ENCODE measurements around the gene ZMYND15.

Gene ZMYND15

DNA sequence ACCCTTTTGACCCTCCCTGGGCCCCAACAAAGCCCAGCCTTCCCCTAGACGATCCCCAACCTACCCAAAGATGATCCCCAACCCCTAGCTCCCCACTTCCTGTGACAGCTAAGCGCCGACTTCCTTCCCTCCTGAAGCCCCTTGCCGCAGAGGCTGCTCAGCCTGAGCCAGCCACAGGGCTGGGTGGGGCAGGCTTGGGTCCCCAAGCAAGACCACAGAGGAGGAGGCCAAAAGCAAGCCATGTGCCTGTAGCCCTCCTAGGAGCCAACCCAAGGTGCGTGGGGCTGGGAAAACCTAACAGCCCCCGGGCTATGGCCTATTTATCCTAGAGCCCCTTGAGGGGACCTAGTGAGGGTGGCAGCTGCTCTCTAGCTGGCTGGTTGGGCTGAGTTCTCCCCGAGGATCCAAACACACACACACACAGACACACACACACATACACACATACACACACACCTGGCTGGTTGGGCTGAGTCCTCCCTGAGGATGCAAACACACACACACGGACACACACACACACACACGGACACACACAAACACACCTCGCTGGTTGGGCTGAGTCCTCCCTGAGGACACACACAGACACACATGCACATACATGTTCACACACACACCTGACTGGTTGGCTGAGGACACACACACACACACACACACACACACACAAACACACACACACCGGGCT is 24.4 kb upstream of the ZMYND15 start:
- DNase-seq, result no peak

- DNase-seq, result no peak
Measured at GRCh38 chr17:4716081-4716480, 23.6 kb upstream of the ZMYND15 start.

- no peak for DNase-seq
Measured at GRCh38 chr17:4717791-4718190, 21.8 kb upstream of the ZMYND15 start.

GRCh38 chr17:4718276-4718675 is 21.4 kb upstream of the ZMYND15 start:
- DNase-seq, result no peak

DNA sequence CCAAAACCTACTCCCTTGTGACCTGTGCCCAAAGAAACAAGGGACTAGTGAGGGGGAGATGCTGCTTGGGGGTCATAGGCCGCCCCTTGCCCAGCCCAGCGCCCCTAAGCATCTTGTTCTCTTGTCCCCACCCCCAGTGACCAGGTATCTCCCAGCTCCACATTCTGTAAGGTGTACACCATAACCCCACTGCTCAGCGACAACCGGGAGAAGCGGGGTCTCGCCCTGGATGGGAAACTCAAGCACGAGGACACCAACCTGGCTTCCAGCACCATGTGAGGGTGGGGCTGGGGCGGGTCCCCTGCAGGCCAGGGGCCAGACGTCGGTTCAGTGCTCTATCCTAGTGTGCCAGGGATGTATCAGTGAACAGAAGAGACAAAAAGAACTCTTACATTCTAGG is 20.5 kb upstream of the ZMYND15 start:
- no peak for DNase-seq

GRCh38 chr17:4719684-4720221 is 19.9 kb upstream of the ZMYND15 start:
- no peak for DNase-seq

DNA sequence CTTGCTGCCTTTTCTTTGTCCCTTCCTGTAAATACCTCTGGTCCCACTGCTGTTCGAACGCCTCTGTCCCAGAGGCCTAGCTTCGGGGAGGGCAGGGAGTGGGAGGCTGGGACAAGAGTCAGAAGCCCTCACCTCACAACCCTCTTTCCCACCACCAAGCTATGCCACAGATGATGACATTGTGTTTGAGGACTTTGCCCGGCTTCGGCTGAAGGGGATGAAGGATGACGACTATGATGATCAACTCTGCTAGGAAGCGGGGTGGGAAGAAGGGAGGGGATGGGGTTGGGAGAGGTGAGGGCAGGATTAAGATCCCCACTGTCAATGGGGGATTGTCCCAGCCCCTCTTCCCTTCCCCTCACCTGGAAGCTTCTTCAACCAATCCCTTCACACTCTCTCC is 18.8 kb upstream of the ZMYND15 start:
- DNase-seq, result no peak

DNA sequence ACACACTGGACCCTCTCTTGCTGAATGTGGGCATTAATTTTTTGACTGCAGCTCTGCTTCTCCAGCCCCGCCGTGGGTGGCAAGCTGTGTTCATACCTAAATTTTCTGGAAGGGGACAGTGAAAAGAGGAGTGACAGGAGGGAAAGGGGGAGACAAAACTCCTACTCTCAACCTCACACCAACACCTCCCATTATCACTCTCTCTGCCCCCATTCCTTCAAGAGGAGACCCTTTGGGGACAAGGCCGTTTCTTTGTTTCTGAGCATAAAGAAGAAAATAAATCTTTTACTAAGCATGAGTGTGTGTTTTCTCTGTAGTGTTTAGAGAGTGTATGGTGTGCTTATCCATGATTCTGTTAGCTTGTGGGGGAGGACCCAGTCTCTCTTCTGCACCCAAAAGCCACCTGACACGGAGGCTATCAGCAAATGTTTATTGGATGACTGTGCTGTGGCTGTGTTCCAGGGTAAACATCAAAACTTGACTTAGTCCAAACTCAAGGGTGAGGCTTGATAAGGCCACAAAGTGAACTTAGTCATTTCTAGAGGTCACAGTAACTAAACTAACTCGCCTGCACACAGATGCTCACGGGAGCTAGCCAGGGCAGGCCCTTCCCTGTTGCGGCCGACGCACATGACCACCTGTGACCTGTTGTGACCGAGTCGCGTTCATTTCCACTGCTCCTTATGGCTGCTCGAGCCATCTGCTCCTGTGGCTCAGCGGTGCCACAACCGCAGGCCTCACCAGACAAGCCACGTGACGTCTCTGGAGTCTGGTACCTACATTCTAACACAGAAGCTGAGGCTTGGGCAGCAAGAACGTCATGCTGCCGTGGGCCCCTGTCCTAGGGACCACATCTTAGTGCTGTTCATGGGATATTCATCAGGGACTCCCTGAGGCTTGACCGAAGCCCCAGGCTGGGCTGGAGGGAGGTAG is 18.2 kb upstream of the ZMYND15 start:
- no peak for DNase-seq

- no peak for DNase-seq
Measured at GRCh38 chr17:4722678-4723240, 16.9 kb upstream of the ZMYND15 start.

GRCh38 chr17:4724650-4725049 is 15.0 kb upstream of the ZMYND15 start:
- no peak for DNase-seq

- peak; percentile 72 to 92 (median 86) for DNase-seq
Measured at GRCh38 chr17:4725646-4726310, 13.9 kb upstream of the ZMYND15 start.

- peak; percentile 70 to 86 (median 73) for DNase-seq
Measured at GRCh38 chr17:4728124-4728523, 11.5 kb upstream of the ZMYND15 start.

DNA sequence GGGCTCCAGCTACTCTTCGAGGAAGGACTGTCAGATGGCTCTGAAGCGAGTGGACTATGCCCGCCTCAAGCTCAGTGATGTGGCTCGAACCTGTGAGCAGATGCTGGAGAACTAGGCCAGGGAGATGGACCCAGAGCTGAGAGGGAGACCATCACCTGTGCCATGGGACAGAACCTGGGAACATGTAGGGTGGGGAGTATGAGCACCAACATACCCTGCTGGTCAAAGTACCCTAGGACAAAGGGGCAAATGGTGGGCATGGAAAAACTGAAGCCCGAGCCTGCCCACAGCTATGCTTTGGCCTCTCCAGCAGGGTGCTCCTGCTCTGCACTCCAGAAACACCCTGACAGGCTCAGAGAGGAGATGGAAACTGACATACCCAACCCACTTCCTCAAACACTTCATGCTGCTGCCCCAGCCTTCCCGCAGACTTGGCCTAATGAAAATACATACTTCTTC is 6.5 kb upstream of the ZMYND15 start:
- DNase-seq, result peak; percentile 91 to 95 (median 92)

DNA sequence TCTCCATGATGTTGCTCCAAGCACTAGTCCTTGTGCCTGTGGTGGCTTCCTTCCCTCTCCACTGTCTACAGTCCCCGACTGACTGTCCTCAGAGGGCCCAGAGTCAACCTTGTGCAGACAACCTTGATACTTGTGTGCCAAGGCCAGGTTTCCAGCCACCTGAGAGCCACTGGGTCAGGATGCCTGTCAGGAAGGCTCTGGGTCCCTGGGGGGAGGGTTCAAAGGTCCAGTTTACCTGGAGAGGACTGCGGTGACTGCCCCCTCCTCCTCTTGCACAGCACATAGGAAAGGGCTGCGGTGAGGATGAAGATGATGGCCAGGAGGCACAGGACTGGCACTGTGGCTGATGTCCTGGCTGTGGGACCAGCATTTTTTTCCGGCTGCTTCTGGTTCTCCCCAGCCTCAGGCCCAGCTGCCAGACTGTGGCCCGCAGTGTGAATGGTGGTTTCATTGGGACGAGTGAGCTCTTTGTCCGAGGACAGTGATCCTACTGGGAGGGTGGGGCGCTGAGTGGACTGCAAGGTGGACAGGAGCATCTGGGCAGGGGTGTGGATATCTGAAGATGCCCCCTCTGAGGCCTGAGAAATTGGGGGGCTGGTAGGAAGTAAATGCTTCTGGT is 4.7 kb upstream of the ZMYND15 start:
- DNase-seq, result no peak

DNA sequence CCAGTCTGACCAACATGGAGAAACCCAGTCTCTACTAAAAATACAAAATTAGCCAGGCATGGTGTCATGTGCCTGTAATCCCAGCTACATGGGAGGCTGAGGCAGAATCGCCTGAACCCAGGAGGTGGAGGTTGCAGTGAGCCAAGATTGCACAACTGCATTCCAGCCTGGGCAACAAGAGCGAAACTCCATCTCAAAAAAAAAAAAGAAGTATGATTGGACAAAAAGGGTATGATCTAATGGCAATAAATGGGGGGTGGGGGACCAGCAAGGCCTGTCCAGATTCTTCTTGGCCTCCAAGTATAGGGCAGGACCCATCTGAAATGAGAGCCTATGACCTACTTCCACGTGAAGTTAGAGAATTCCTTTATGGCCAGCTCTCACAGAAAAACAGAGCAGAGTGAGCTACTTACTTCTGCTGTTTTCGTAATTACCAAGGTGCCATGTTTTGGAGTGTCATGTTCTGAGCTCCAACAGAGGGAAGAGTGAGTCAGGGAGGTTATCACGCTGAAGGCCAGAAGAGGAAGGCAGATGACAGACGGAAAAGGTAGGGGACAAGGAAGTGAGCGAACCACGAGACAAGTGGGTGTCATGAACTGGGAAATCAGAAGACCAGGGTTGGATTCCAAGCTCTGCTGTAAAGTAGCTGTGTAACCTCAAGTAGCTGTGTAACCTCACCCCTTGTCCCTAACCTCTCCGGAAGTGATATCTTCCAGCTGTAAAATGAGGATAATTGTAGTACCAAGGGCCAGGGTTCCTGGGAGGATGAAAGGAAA is 3.6 kb upstream of the ZMYND15 start:
- peak; percentile 89 to 93 (median 91) for DNase-seq

DNA sequence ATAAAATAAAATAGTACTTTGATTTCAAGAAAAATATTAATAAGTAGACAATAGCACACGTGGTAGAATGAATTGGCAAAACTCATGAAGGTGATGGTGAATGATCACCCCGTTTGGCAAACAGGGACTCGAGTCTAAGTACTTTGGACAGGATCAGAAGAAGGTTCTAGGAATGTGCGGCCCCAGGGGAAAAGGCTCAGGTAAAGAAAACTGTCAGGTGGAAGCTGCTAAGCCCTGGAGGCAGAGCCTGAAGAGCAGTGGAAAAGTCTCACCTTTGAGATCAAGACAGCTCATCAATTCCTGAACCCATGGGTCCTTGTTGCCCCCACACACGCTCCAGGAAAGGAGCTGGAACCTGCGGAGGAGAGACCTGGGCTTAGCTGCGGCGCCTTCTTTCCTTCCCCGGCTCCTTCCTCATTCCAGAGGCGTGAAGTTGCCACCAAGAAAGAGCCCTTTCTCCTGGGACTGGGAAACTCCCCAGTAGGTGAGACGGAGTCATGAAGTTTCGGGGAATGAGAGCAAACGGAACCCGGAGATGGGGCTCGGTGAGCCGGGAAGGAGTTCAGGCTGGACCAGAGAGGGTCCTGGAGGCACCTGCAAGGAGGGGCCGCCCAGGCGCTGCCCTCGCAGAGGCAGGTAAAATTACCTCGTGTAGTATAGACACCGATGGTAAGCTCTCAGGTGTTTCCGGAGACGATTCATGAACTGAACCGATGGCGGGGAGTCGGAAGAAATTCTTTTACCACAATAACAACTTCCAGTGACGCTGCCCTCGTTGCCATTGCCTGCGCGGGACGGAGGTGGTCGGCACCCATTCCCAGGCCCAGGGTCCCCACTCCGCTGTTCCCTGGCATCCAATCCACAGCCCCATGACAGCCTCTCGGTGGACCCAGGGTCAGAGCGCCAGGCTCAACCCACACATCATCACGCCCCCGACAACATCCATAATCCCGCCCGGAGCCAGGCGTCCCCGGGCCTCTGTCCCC is 1.2 kb upstream of the ZMYND15 start:
- peak; percentile 27 to 51 (median 46) for DNase-seq

DNA sequence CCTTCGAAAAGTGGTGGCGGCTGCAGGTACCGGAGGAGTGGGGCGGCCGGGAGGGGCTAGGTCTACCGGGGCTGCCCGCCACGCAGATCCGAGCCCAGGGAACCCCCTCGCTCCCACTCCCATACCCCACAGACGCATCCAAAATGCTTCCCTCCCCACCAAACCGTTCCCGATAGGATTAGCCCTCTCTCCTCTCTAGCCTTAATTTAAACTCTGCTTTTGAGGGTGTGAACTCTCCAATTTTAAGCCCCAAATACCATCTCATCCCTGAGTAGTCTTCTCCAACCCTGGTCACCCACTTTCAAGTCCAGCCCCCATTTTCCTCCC is 355 bp downstream of the ZMYND15 start:
- no peak for DNase-seq

- no peak for DNase-seq
Measured at GRCh38 chr17:4740584-4740983, 951 bp downstream of the ZMYND15 start.

DNA sequence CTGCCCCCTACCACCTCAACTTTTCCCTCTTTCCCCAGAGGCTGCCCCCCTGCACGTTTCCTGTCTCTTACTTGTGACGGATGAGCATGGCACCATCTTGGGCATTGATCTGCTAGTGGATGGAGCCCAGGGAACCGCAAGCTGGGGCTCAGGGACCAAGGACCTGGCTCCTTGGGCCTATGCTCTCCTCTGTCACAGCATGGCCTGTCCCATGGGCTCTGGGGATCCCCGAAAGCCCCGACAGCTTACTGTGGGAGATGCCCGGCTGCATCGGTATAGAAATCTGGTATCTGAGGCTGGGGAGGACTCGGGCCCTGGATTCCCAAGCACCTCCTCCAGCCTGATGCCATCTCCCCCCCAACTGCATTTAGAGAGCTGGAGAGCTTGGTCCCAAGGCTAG is 1.9 kb downstream of the ZMYND15 start:
- no peak for DNase-seq

- DNase-seq, result no peak
Measured at GRCh38 chr17:4742133-4742532, 2.5 kb downstream of the ZMYND15 start.

All from suppressor macrophage treated with lipopolysaccharide for 1 hour (primary cell).